CD14-positive monocyte (primary cell): ENCODE data around the gene SLC25A52. TPM values are rescaled to one million over a fixed set of nuclear protein-coding genes. Genes with fewer than 3 reads are reported as not detected.

Source experiments
- DNase-seq, 3 donors: peaks; one replicate each; pipeline ENCODE4 v3.0.0-alpha.2; 2011 to 2022
- H2AFZ ChIP-seq: 2 replicates; pipeline ENCODE4 v1.6.0; 2012; ENCODE audit warnings: mild to moderate bottlenecking, low read depth, low read length, inconsistent platforms; ENCODE audit not compliant: insufficient read depth, poor library complexity, severe bottlenecking
- H3K27ac ChIP-seq, 2 donors: 1 replicate in 1 of 2; 2 replicates in 1 of 2; pipeline ENCODE4 v1.5.1; 2012 to 2013; ENCODE audit warnings: low read length in 2 of 2, control low read depth in 1 of 2, inconsistent platforms in 1 of 2, low read depth in 1 of 2, mild to moderate bottlenecking in 1 of 2
- H3K27me3 ChIP-seq, 2 donors: one replicate each; pipeline versions ENCODE4 v1.6.0 to v1.6.1; 2011 to 2013; ENCODE audit warnings: low read length in 2 of 2; ENCODE audit not compliant: control insufficient read depth in 2 of 2, insufficient read depth in 2 of 2
- H3K36me3 ChIP-seq, 2 donors: replicated peaks in 1 of 2; 1 replicate in 1 of 2; 2 replicates in 1 of 2; pipeline versions ENCODE4 v1.5.1 to v1.6.1; 2012 to 2013; ENCODE audit warnings: low read length in 2 of 2, control low read depth in 1 of 2, inconsistent platforms in 1 of 2, mild to moderate bottlenecking in 1 of 2; ENCODE audit not compliant: insufficient read depth in 2 of 2, control insufficient read depth in 1 of 2
- H3K4me1 ChIP-seq, 2 donors: 1 replicate in 1 of 2; 2 replicates in 1 of 2; pipeline versions ENCODE4 v1.5.1 to v1.6.1; 2012 to 2013; ENCODE audit warnings: low read length in 2 of 2, control low read depth in 1 of 2, inconsistent platforms in 1 of 2, mild to moderate bottlenecking in 1 of 2, moderate library complexity in 1 of 2; ENCODE audit not compliant: insufficient read depth in 2 of 2, control insufficient read depth in 1 of 2
- H3K4me2 ChIP-seq: replicated peaks from 2 replicates; pipeline ENCODE3; 2012; ENCODE audit warnings: low read length, moderate library complexity, mild to moderate bottlenecking; ENCODE audit not compliant: poor library complexity, severe bottlenecking; ENCODE audit errors: extremely low read depth
- H3K4me3 ChIP-seq, 3 experiments: fragments of 200-600 bp in 1 of 3; sonication (generic) in 1 of 3; replicated peaks in 1 of 3; 1 replicate in 2 of 3; 2 replicates in 1 of 3; pipeline ENCODE4 v1.5.1; 2011 to 2013; ENCODE audit warnings: low read length in 3 of 3, mild to moderate bottlenecking in 3 of 3, control low read depth in 2 of 3, low read depth in 2 of 3, inconsistent platforms in 1 of 3, moderate library complexity in 1 of 3
- H3K79me2 ChIP-seq: 2 replicates; pipeline ENCODE4 v1.6.0; 2012; ENCODE audit warnings: mild to moderate bottlenecking, control low read depth, inconsistent platforms, low read length, moderate library complexity; ENCODE audit not compliant: insufficient read depth
- H3K9ac ChIP-seq: 2 replicates; pipeline ENCODE4 v1.6.0; 2017; ENCODE audit warnings: low read length, mild to moderate bottlenecking; ENCODE audit not compliant: insufficient read depth, poor library complexity, severe bottlenecking
- H3K9me3 ChIP-seq, 2 donors: replicated peaks in 1 of 2; 1 replicate in 1 of 2; 2 replicates in 1 of 2; pipeline versions ENCODE4 v1.5.1 to v1.6.1; 2012 to 2013; ENCODE audit warnings: low read length in 2 of 2, control low read depth in 1 of 2; ENCODE audit not compliant: control insufficient read depth in 1 of 2, insufficient read depth in 1 of 2
- H4K20me1 ChIP-seq: 2 replicates; pipeline ENCODE4 v1.6.0; 2012; ENCODE audit warnings: mild to moderate bottlenecking, low read length, control low read depth, moderate library complexity; ENCODE audit not compliant: insufficient read depth
- H3K27ac Mint-ChIP-seq, 7 donors: one replicate each; pipeline ENCODE4 v1.8.0; 2020; ENCODE audit warnings: mild to moderate bottlenecking in 7 of 7, mixed read lengths in 7 of 7, moderate library complexity in 6 of 7, inconsistent platforms in 2 of 7
- H3K27me3 Mint-ChIP-seq, 3 donors: one replicate each; pipeline ENCODE4 v1.8.0; 2021 to 2022; ENCODE audit warnings: low read depth in 3 of 3, mild to moderate bottlenecking in 3 of 3, mixed read lengths in 3 of 3, moderate library complexity in 3 of 3, inconsistent platforms in 1 of 3
- H3K36me3 Mint-ChIP-seq, 2 donors: one replicate each; pipeline ENCODE4 v1.8.0; 2020; ENCODE audit warnings: mixed read lengths in 2 of 2, inconsistent platforms in 1 of 2, mild to moderate bottlenecking in 1 of 2
- H3K4me1 Mint-ChIP-seq: one replicate; pipeline ENCODE4 v1.8.0; 2020; ENCODE audit warnings: mild to moderate bottlenecking, mixed read lengths
- H3K4me3 Mint-ChIP-seq, 2 donors: one replicate each; pipeline ENCODE4 v1.8.0; 2020; ENCODE audit warnings: mild to moderate bottlenecking in 2 of 2, mixed read lengths in 2 of 2, moderate library complexity in 1 of 2
- H3K9me3 Mint-ChIP-seq, 7 donors: one replicate each; pipeline ENCODE4 v1.8.0; 2020 to 2022; ENCODE audit warnings: mixed read lengths in 7 of 7, mild to moderate bottlenecking in 6 of 7, moderate library complexity in 6 of 7, inconsistent platforms in 2 of 7
- CTCF ChIP-seq: fragments of 200-600 bp; IDR thresholded peaks from one replicate; pipeline ENCODE4 v1.8.0; 2022; ENCODE audit warnings: antibody characterized with exemption, mild to moderate bottlenecking
- WGBS: methylation state at CpG from one replicate; pipeline ENCODE4 v1.1.5; 2013; ENCODE audit warnings: missing lambda C conversion rate; ENCODE audit not compliant: insufficient coverage; 5-methylcytosine and 5-hydroxymethylcytosine counted together
- intact Hi-C, 2 donors: fragments of 100-400 bp; cut with micrococcal nuclease; formaldehyde crosslinking; loops; one replicate each; pipeline versions ENCODE4 v1.15.0 to v1.15.1; 2023
- polyA plus RNA-seq, 3 donors: library from polyadenylated mRNA; depleted of rRNA in 1 of 3; unstranded in 2 of 3; stranded (reverse) in 1 of 3; fragments of 300-500 nt in 2 of 3; fragments of >200 nt in 1 of 3; fragmentation: Illumina TruSeq in 2 of 3; gene quantifications; 1 replicate in 2 of 3; 2 replicates in 1 of 3; pipeline ENCODE4 v1.2.3, GENCODE V29; 2012 to 2021

Gene SLC25A52
- polyA plus RNA-seq, 3 donors = not detected

GRCh38 chr18:31793531-31793930 lies 32.9 kb upstream of the SLC25A52 start:
- H3K36me3 Mint-ChIP-seq = no peaks in the 10 kb centered on the region

GRCh38 chr18:31792580-31792911 lies 31.9 kb upstream of the SLC25A52 start:
- Histone ChIP-seq H3K79me2 (no peaks in the 10 kb centered on the region), H3K9me3 (no peaks in the 10 kb centered on the region), H3K27me3 (no peaks in the 10 kb centered on the region), H3K4me1 (peaks cover 15 to 27% of the 10 kb centered on the region in 2 donors), H2AFZ (no peak overlapping the region), H3K36me3 (no peaks in the 10 kb centered on the region), H3K4me3 (no peak overlapping the region), H3K9ac (no peak overlapping the region), H3K4me2 (no peak overlapping the region), H3K27ac (no peak overlapping the region), H4K20me1 (no peaks in the 10 kb centered on the region)
- no peak for DNase-seq
- peak overlapping the region in 1 of 7 donors; percentile 76 for H3K27ac Mint-ChIP-seq
- no peaks in the 10 kb centered on the region for H3K36me3 Mint-ChIP-seq
- H3K27me3 Mint-ChIP-seq = peaks cover 0 to 2% (median 0%) of the 10 kb centered on the region in 3 donors
- H3K9me3 Mint-ChIP-seq = no peaks in the 10 kb centered on the region
- intact Hi-C loops = no loop called here
- H3K4me1 Mint-ChIP-seq = peaks cover 22% of the 10 kb centered on the region
- TF ChIP-seq CTCF = no peak
- H3K4me3 Mint-ChIP-seq = no peak overlapping the region
- WGBS = 100% methylated on average over 2 of the region's 2 CpGs

More at GRCh38 chr18:31793531-31793930, 32.9 kb upstream of the SLC25A52 start:
- H3K27me3 ChIP-seq = no peaks in the 10 kb centered on the region
- DNase-seq = no peak
- H2AFZ ChIP-seq = no peak overlapping the region
- H3K36me3 ChIP-seq = no peaks in the 10 kb centered on the region
- no peak overlapping the region for H3K27ac ChIP-seq
- Mint-ChIP-seq H3K9me3 (no peaks in the 10 kb centered on the region), H3K4me1 (peaks cover 22% of the 10 kb centered on the region), H3K27ac (peak overlapping the region in 1 of 7 donors; percentile 54), H3K4me3 (no peak overlapping the region), H3K27me3 (peaks cover 0 to 2% (median 0%) of the 10 kb centered on the region in 3 donors)
- H3K4me3 ChIP-seq = no peak overlapping the region
- intact Hi-C loops = no loop called here
- no peak overlapping the region for H3K4me2 ChIP-seq
- H3K4me1 ChIP-seq = peaks cover 15 to 27% of the 10 kb centered on the region in 2 donors
- TF ChIP-seq CTCF = no peak
- no peaks in the 10 kb centered on the region for H4K20me1 ChIP-seq
- no peaks in the 10 kb centered on the region for H3K79me2 ChIP-seq
- no peak overlapping the region for H3K9ac ChIP-seq
- no peaks in the 10 kb centered on the region for H3K9me3 ChIP-seq
